ENCODE measurements around the gene MRPS6.
A peak's percentile ranks its signal among the peaks of the same experiment; 100 is the strongest.

Gene MRPS6

DNA sequence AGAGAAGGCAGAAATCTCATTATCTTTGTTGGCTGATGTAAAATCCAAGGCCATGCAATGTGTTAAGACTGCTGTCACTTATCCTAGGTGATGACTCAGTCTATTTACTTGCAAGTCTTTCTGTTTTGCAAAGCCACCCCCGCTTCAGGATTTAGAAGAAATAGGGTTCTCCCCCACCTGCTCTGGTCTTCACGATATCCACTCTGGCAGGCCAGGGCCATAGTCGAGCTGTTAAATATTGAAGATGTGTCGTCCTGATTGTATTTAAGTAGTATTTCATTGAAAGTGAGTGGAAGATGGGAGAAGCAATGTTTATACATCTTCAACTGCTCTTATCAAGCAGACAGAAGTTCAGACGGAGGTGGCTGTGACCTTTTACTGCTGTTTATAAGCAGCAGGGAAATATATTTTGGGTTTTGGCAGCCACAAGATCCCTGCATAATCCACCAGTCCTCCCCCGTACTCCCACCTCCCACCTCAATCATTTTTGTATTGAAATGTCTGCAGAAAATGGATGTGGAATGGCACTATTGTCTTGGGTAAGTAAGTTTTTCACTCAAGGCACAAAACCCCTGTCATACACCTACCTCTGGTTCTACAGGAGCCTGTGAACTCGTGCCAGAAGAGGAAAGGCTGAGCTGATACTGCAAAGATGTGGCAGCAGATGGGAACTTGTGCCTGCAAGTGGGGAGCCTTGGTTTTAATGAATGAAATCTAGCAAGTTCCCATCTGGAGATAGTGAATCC is 117.4 kb downstream of the MRPS6 start:
- H3K9me3 Mint-ChIP-seq: peaks cover 4% of the 10 kb centered on the region
- H3K27ac Mint-ChIP-seq: peak overlapping the region; percentile 46 to 81 (median 68)
- peaks cover 27% of the 10 kb centered on the region for H3K36me3 Mint-ChIP-seq (ENCODE audit: low read depth)
- H3K4me3 Mint-ChIP-seq: no peak overlapping the region
- H3K27me3 Mint-ChIP-seq (ENCODE audit: low read depth): peaks cover 4% of the 10 kb centered on the region
- H3K4me1 Mint-ChIP-seq: peaks cover 22% of the 10 kb centered on the region
- TF ChIP-seq, protein P1, sequence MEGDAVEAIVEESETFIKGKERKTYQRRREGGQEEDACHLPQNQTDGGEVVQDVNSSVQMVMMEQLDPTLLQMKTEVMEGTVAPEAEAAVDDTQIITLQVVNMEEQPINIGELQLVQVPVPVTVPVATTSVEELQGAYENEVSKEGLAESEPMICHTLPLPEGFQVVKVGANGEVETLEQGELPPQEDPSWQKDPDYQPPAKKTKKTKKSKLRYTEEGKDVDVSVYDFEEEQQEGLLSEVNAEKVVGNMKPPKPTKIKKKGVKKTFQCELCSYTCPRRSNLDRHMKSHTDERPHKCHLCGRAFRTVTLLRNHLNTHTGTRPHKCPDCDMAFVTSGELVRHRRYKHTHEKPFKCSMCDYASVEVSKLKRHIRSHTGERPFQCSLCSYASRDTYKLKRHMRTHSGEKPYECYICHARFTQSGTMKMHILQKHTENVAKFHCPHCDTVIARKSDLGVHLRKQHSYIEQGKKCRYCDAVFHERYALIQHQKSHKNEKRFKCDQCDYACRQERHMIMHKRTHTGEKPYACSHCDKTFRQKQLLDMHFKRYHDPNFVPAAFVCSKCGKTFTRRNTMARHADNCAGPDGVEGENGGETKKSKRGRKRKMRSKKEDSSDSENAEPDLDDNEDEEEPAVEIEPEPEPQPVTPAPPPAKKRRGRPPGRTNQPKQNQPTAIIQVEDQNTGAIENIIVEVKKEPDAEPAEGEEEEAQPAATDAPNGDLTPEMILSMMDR (IDR thresholded peaks at IDR 0.05; ENCODE audit: unreplicated experiment in 3 of 3): no peak

DNA sequence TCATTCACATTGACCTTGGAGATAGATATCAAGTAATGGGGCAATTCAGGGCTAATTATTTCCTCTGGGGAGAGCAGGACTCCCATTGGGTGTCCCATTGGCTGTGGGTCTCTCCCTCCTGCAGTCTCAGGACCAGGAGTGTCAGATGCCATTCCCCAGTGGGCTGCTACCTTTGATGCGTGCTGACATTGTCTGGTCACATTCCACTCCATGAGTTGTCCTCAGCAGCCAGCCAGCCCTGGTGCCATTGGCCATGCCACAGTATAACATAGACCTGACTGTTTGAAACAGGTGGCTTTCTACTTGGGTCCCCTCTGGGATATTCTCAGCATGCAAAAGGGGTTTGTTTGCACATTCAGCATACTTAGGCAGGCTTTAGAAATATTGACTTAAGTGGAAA is 118.5 kb downstream of the MRPS6 start:
- H3K4me3 Mint-ChIP-seq: no peak overlapping the region
- peaks cover 27% of the 10 kb centered on the region for H3K36me3 Mint-ChIP-seq (ENCODE audit: low read depth)
- H3K27me3 Mint-ChIP-seq (ENCODE audit: low read depth): peaks cover 4% of the 10 kb centered on the region
- H3K9me3 Mint-ChIP-seq: peaks cover 4% of the 10 kb centered on the region
- no peak overlapping the region for H3K27ac Mint-ChIP-seq
- H3K4me1 Mint-ChIP-seq: peaks cover 22% of the 10 kb centered on the region
- TF ChIP-seq, protein P1 (IDR thresholded peaks at IDR 0.05; ENCODE audit: unreplicated experiment in 3 of 3): no peak
